Osteocyte (in vitro differentiated cells): ENCODE results near the gene IRGQ. TPM values are rescaled to one million over a fixed set of nuclear protein-coding genes. Genes with fewer than 3 reads are reported as not detected.

ENCODE experiments used
- DNase-seq: peaks from one replicate; pipeline ENCODE4 v3.0.0; 2021; ENCODE audit warnings: mixed read lengths; ENCODE audit not compliant: unreplicated experiment; ENCODE audit errors: extremely low spot score
- H3K27ac Mint-ChIP-seq: one replicate; pipeline ENCODE4 v1.8.0; 2021; ENCODE audit warnings: mild to moderate bottlenecking, mixed read lengths; ENCODE audit not compliant: unreplicated experiment
- H3K27me3 Mint-ChIP-seq: one replicate; pipeline ENCODE4 v1.8.0; 2021; ENCODE audit warnings: mixed read lengths; ENCODE audit not compliant: unreplicated experiment
- H3K36me3 Mint-ChIP-seq: one replicate; pipeline ENCODE4 v1.8.0; 2021; ENCODE audit warnings: mixed read lengths; ENCODE audit not compliant: unreplicated experiment
- H3K4me1 Mint-ChIP-seq: one replicate; pipeline ENCODE4 v1.8.0; 2021; ENCODE audit warnings: mixed read lengths; ENCODE audit not compliant: unreplicated experiment
- H3K4me3 Mint-ChIP-seq: one replicate; pipeline ENCODE4 v1.8.0; 2021; ENCODE audit warnings: mild to moderate bottlenecking, moderate library complexity, mixed read lengths; ENCODE audit not compliant: unreplicated experiment
- H3K9me3 Mint-ChIP-seq: one replicate; pipeline ENCODE4 v1.8.0; 2021; ENCODE audit warnings: mixed read lengths; ENCODE audit not compliant: unreplicated experiment
- total RNA-seq: library from RNA; stranded (reverse); gene quantifications from 2 replicates; pipeline ENCODE4 v1.2.1, GENCODE V29; 2021
- TF ChIP-seq, protein P1 (sequence below): fragments of 200-600 bp; sonication (generic); IDR thresholded peaks from 2 replicates; pipeline ENCODE4 v1.5.0; 2021; ENCODE audit warnings: antibody characterized with exemption, mild to moderate bottlenecking, moderate library complexity

Gene IRGQ
- total RNA-seq, 1 donor from 2014 or later: 40.9 TPM

DNA sequence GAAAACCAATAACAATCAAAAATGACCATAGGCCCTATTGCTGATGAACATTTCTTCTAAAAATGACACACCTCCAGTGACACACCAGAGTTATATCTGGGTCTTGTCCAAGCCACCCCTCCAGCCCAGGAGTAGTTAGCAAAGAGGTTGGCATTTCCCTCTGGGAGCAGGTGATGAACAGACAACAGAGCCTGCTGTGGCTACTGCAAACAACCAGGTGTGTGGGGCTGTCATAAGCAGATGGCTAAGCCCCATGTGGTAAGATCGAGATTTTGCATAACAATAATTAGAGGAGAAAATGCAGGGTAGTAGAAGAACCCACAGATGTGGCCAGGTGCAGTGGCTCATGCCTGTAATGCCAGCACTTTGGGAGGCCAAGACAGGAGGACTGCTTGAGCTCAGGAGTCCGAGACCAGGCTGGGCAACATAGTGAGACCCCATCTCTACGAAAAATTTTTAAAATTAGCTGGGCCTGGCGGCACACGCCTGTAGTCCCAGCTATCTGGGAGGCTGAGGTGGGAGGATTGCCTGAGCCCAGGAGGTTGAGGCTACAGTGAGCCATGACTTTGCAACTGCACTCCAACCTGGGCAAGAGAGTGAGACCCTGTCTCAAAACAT, 25.7 kb downstream of the IRGQ start:
- no peak for DNase-seq
- no peaks in the 10 kb centered on the region for H3K9me3 Mint-ChIP-seq
- no peaks in the 10 kb centered on the region for H3K27me3 Mint-ChIP-seq
- no peak overlapping the region for H3K27ac Mint-ChIP-seq
- H3K4me3 Mint-ChIP-seq: no peak overlapping the region
- TF ChIP-seq, protein P1, sequence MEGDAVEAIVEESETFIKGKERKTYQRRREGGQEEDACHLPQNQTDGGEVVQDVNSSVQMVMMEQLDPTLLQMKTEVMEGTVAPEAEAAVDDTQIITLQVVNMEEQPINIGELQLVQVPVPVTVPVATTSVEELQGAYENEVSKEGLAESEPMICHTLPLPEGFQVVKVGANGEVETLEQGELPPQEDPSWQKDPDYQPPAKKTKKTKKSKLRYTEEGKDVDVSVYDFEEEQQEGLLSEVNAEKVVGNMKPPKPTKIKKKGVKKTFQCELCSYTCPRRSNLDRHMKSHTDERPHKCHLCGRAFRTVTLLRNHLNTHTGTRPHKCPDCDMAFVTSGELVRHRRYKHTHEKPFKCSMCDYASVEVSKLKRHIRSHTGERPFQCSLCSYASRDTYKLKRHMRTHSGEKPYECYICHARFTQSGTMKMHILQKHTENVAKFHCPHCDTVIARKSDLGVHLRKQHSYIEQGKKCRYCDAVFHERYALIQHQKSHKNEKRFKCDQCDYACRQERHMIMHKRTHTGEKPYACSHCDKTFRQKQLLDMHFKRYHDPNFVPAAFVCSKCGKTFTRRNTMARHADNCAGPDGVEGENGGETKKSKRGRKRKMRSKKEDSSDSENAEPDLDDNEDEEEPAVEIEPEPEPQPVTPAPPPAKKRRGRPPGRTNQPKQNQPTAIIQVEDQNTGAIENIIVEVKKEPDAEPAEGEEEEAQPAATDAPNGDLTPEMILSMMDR: no peak
- peaks cover 6% of the 10 kb centered on the region for H3K36me3 Mint-ChIP-seq
- peaks cover 14% of the 10 kb centered on the region for H3K4me1 Mint-ChIP-seq

DNA sequence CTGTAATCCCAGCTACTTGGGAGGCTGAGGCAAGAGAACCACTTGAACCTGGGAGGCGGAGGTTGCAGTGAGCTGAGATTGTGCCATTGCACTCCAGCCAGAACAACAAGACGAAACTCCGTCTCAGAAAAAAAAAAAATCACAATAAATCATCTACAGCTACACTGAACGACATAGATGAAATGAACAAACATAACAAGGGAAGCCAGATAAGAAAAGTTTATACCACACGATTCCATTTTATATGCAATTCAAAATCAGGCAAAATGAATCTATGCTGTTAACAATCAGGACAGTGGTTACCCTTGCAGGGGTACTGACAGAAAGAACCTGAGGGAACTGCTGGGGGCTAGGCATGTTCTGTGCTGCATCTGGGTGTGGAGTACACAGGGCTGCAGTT, 26.3 kb downstream of the IRGQ start:
- no peak for DNase-seq
- Mint-ChIP-seq H3K4me1 (peaks cover 7% of the 10 kb centered on the region), H3K9me3 (no peaks in the 10 kb centered on the region), H3K27me3 (no peaks in the 10 kb centered on the region), H3K36me3 (peaks cover 6% of the 10 kb centered on the region), H3K4me3 (no peak overlapping the region), H3K27ac (no peak overlapping the region)
- TF ChIP-seq, protein P1: no peak

DNA sequence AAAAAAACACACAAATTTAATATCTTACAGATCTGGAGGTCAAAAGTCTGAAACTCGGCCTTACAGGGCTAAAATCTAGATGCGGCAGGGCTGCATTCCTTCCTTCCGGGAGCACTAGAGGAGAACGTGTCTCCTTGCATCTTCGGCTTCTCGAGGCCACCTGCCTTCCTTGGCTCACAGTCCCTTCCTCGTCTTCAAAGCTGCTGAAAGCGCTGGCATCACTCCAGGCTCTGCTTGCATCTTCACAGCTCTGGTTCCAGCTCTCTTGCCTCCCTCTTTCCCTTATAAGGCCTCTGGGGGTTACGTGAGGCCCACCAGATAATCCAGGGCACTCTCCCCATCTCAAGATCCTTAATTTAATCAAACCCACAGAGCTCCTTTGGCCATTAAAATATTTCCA, 31.1 kb downstream of the IRGQ start:
- Mint-ChIP-seq H3K4me3 (no peak overlapping the region), H3K4me1 (peaks cover 16% of the 10 kb centered on the region), H3K27me3 (no peaks in the 10 kb centered on the region), H3K36me3 (peaks cover 9% of the 10 kb centered on the region), H3K9me3 (no peaks in the 10 kb centered on the region), H3K27ac (no peak overlapping the region)
- TF ChIP-seq, protein P1: no peak
- DNase-seq: no peak

DNA sequence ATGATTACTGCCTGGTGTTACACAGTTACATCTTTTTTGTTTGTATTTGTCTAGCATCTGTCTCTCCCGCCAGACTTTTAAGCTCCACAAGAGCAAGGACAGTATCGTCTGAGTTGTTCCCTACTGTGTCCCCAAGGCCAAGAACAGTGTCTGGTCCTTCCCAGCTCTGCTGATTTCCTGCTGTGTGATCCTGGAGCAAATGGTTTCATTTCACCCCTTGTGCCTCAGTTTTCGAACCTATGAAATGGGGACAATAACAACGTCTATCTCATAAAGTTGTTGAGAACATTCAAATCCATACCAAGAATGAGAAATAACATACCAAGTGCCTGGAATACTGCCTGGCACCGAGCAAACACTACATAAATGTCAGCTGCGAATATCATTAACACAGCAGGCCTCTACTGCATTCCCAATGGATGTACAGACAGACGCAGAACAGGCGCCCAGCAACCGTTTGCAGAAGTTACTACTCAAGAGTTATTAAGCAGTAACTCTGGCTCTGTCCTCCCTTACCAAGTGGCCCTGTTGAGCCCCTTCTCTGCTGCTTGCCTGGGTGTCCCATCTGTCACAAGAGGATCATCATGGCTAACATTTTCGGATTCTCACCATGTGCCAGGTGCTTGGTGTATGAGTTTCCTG, 32.0 kb downstream of the IRGQ start:
- Mint-ChIP-seq H3K9me3 (no peaks in the 10 kb centered on the region), H3K27ac (peak overlapping the region; percentile 79)

DNA sequence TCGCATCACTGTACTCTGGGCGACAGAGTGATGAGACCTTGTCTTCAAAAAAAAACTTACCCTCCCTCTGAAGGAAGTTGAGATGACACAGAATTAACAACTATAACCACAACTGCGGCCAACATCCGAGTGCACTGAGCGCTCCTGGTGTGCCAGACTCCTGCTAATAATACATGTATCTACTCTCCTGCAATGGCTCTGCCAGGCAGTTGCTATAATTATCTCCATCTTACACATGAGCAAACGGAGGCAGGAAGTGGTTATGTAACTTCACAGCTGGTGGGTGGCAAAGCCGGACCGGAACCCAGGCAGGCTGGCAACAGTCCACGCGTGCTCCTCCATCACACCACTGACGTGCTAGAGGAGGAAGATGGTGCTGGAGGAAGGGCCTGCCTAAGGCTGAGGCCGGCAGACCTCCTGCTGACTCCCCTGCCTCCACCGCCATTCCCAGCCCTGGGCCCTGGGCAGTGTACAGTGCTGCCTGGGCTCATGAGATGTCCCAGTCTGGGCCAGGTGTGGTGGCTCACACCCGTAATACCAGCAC, 33.2 kb downstream of the IRGQ start:
- H3K27me3 Mint-ChIP-seq: no peaks in the 10 kb centered on the region
- TF ChIP-seq, protein P1: no peak
- DNase-seq: peak; percentile 90
- peak overlapping the region; percentile 79 for H3K27ac Mint-ChIP-seq
- peaks cover 11% of the 10 kb centered on the region for H3K36me3 Mint-ChIP-seq
- peaks cover 16% of the 10 kb centered on the region for H3K4me1 Mint-ChIP-seq
- H3K4me3 Mint-ChIP-seq: no peak overlapping the region
- H3K9me3 Mint-ChIP-seq: no peaks in the 10 kb centered on the region

More for the DNA sequence above, 32.0 kb downstream of the IRGQ start:
- no peak overlapping the region for H3K4me3 Mint-ChIP-seq
- no peaks in the 10 kb centered on the region for H3K27me3 Mint-ChIP-seq
- TF ChIP-seq, protein P1: no peak
- peaks cover 11% of the 10 kb centered on the region for H3K36me3 Mint-ChIP-seq
- peaks cover 16% of the 10 kb centered on the region for H3K4me1 Mint-ChIP-seq
- DNase-seq: no peak
